Activated T-cell treated with anti-CD3 and anti-CD28 coated beads, Interleukin-2, amount 50 U/mL, for 24 hours (primary cell): ENCODE measurements around the gene CCDC172.
"Not testable (repeated sequence)": the region's sequence is repeated elsewhere in the genome, so short reads cannot be mapped to it uniquely, and the experiment has no call there.

Source experiments
- DNase-seq: peaks from one replicate; pipeline ENCODE4 v3.0.0-alpha.2; 2020
- H3K27ac Mint-ChIP-seq: 2 replicates; pipeline ENCODE4 v1.8.0; 2020; ENCODE audit warnings: mild to moderate bottlenecking, mixed read lengths
- H3K27me3 Mint-ChIP-seq: 2 replicates; pipeline ENCODE4 v1.8.0; 2020; ENCODE audit warnings: mixed read lengths
- H3K36me3 Mint-ChIP-seq: 2 replicates; pipeline ENCODE4 v1.8.0; 2020; ENCODE audit warnings: low read depth, mixed read lengths
- H3K4me1 Mint-ChIP-seq: 2 replicates; pipeline ENCODE4 v1.8.0; 2020; ENCODE audit warnings: low read depth, mixed read lengths
- H3K4me3 Mint-ChIP-seq: 2 replicates; pipeline ENCODE4 v1.8.0; 2020; ENCODE audit warnings: mild to moderate bottlenecking, moderate library complexity, mixed read lengths
- H3K9me3 Mint-ChIP-seq: 2 replicates; pipeline ENCODE4 v1.8.0; 2020; ENCODE audit warnings: mixed read lengths

Gene CCDC172

GRCh38 chr10:116385311-116385710 lies 61.1 kb downstream of the CCDC172 start:
- Mint-ChIP-seq H3K27me3 (peaks cover 3% of the 10 kb centered on the region), H3K4me1 (no peaks in the 10 kb centered on the region), H3K4me3 (no peak overlapping the region), H3K9me3 (no peaks in the 10 kb centered on the region), H3K36me3 (no peaks in the 10 kb centered on the region), H3K27ac (no peak overlapping the region)
- DNase-seq = no peak

- Mint-ChIP-seq H3K4me3 (no peak overlapping the region), H3K27ac (no peak overlapping the region), H3K36me3 (no peaks in the 10 kb centered on the region), H3K27me3 (peaks cover 6% of the 10 kb centered on the region), H3K4me1 (no peaks in the 10 kb centered on the region), H3K9me3 (no peaks in the 10 kb centered on the region)
- no peak for DNase-seq
Measured at GRCh38 chr10:116385994-116386809, 62.0 kb downstream of the CCDC172 start.

GRCh38 chr10:116393246-116393831 lies 69.1 kb downstream of the CCDC172 start:
- not testable (repeated sequence) for H3K4me3 Mint-ChIP-seq, H3K4me1 Mint-ChIP-seq, H3K9me3 Mint-ChIP-seq, DNase-seq, H3K27ac Mint-ChIP-seq, H3K27me3 Mint-ChIP-seq, H3K36me3 Mint-ChIP-seq

DNA sequence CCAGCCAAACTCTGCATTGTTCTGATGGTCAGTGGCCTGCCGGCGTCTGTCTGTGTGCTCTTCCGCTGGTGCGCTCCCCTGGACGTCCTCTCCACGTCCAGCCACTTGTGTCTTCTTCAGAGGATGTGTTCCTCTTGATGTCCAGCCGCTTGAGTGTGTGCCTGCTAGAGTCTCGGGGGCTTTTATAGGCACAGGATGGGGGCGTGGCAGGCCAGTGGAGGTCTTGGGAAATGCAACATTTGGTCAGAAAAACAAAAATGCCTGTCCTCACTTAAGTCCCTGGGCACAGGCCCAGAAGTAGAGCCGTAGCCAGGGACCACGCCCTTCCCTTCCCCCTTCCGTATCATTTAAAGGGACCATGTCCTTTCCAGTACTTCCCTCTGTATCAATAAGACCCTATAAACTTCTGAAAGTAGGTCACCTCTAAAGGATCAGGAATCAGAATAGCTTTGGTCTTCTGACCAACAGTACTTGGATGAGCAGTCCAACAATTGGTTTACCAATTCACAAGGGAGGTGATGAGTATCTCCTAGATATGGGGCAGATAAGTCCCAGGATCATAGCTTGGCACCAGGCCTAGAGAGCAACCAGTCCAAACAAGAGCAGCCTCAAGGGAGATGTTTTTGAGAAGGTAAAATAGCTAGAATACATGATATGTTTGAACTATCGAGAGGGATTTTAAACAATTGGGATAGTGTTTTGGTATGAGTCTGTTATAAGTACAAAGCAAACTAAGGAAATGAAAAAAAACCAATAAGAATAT lies 71.2 kb downstream of the CCDC172 start:
- no peak overlapping the region for H3K4me3 Mint-ChIP-seq

DNA sequence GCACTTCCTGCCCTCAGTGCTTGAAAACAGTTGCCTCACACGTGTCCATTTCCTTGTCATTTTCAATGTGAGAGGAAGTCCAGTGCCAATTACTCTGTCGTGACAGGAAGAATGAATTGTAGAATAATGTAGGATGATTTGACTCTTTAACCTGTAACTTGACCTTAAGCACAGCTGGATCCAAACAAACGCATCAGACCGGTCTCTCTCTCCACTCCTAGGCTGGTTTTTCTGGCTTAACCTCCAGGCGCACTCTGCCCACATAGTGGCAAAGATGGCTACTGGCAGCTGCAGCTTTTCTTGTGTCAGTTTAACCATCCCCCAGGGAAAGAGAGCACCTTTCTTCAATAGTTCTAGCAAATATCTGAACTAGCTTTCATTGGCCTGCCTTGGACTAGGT lies 74.0 kb downstream of the CCDC172 start:
- Mint-ChIP-seq H3K36me3 (no peaks in the 10 kb centered on the region), H3K27ac (no peak overlapping the region), H3K4me1 (no peaks in the 10 kb centered on the region), H3K9me3 (peaks cover 3% of the 10 kb centered on the region), H3K4me3 (no peak overlapping the region), H3K27me3 (no peaks in the 10 kb centered on the region)
- DNase-seq = no peak

More for the DNA sequence above, 71.2 kb downstream of the CCDC172 start:
- no peak for DNase-seq
- no peak overlapping the region for H3K27ac Mint-ChIP-seq
- H3K9me3 Mint-ChIP-seq = peaks cover 3% of the 10 kb centered on the region
- no peaks in the 10 kb centered on the region for H3K4me1 Mint-ChIP-seq
- H3K36me3 Mint-ChIP-seq = no peaks in the 10 kb centered on the region
- H3K27me3 Mint-ChIP-seq = peaks cover 6% of the 10 kb centered on the region

GRCh38 chr10:116402858-116403257 lies 78.6 kb downstream of the CCDC172 start:
- H3K4me3 Mint-ChIP-seq = no peak overlapping the region
- no peak for DNase-seq
- H3K9me3 Mint-ChIP-seq = peaks cover 3% of the 10 kb centered on the region
- H3K27ac Mint-ChIP-seq = no peak overlapping the region
- H3K27me3 Mint-ChIP-seq = no peaks in the 10 kb centered on the region
- no peaks in the 10 kb centered on the region for H3K4me1 Mint-ChIP-seq
- no peaks in the 10 kb centered on the region for H3K36me3 Mint-ChIP-seq

DNA sequence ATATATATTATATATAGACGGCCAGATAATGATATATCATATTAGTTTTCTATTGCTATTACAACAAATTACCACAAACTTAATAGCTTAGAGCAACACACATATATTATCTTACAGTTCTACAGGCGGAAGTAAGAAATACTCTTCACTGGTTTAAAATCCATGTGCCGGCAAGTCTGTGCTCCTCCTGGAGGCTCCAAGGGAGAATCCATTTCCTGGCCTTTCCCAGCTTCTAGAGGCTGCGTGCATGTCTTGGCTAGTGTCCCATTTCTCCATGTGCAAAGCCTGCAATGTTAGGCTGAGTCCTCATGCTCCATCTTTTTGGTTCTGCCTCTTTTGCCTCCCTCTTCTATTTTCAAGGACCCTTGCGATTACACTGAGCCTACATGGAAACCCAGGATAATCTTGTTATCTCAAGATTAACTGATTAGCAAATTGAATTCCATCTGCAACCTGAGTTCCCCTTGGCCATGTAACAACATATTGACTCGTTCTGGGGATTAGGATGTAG lies 79.5 kb downstream of the CCDC172 start:
- Mint-ChIP-seq H3K9me3 (peaks cover 3% of the 10 kb centered on the region), H3K4me3 (no peak overlapping the region), H3K4me1 (no peaks in the 10 kb centered on the region), H3K27ac (no peak overlapping the region), H3K27me3 (no peaks in the 10 kb centered on the region), H3K36me3 (no peaks in the 10 kb centered on the region)
- DNase-seq = no peak

GRCh38 chr10:116408719-116409118 lies 84.5 kb downstream of the CCDC172 start:
- no peak for DNase-seq
- no peak overlapping the region for H3K27ac Mint-ChIP-seq
- H3K4me3 Mint-ChIP-seq = no peak overlapping the region
- H3K9me3 Mint-ChIP-seq = peaks cover 3% of the 10 kb centered on the region
- no peaks in the 10 kb centered on the region for H3K36me3 Mint-ChIP-seq
- H3K27me3 Mint-ChIP-seq = peaks cover 9% of the 10 kb centered on the region
- no peaks in the 10 kb centered on the region for H3K4me1 Mint-ChIP-seq

- Mint-ChIP-seq H3K4me3 (no peak overlapping the region), H3K4me1 (no peaks in the 10 kb centered on the region), H3K27ac (no peak overlapping the region), H3K9me3 (peaks cover 3% of the 10 kb centered on the region), H3K27me3 (peaks cover 9% of the 10 kb centered on the region), H3K36me3 (no peaks in the 10 kb centered on the region)
- no peak for DNase-seq
Measured at GRCh38 chr10:116410351-116410750, 86.1 kb downstream of the CCDC172 start.

DNA sequence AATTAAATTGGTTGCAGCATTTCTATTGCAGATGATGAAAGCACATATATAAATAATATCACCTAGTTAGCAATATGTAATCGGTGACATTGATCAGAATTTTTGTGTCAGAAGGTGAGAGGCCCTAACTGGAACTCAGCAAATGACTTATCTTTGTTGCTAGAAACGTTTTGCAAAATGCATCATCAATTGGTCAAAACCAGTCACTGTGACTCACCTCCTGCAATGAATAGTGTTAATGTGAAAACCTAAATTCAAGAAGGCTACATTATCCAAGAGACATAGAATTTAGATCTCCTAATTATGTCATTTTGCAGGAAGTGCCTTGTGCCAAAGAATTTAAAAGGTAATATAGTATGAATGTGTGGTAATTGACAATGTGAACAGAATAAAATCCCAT lies 93.6 kb downstream of the CCDC172 start:
- no peaks in the 10 kb centered on the region for H3K36me3 Mint-ChIP-seq
- H3K9me3 Mint-ChIP-seq = no peaks in the 10 kb centered on the region
- no peak overlapping the region for H3K4me3 Mint-ChIP-seq
- H3K27me3 Mint-ChIP-seq = peaks cover 10% of the 10 kb centered on the region
- H3K4me1 Mint-ChIP-seq = no peaks in the 10 kb centered on the region
- H3K27ac Mint-ChIP-seq = no peak overlapping the region
- no peak for DNase-seq

GRCh38 chr10:116418389-116418788 lies 94.1 kb downstream of the CCDC172 start:
- Mint-ChIP-seq H3K4me3 (no peak overlapping the region), H3K9me3 (no peaks in the 10 kb centered on the region), H3K4me1 (no peaks in the 10 kb centered on the region), H3K27ac (no peak overlapping the region), H3K27me3 (peaks cover 10% of the 10 kb centered on the region), H3K36me3 (no peaks in the 10 kb centered on the region)
- no peak for DNase-seq

- H3K27ac Mint-ChIP-seq = no peak overlapping the region
- peaks cover 10% of the 10 kb centered on the region for H3K27me3 Mint-ChIP-seq
- H3K36me3 Mint-ChIP-seq = no peaks in the 10 kb centered on the region
- no peaks in the 10 kb centered on the region for H3K4me1 Mint-ChIP-seq
- no peak overlapping the region for H3K4me3 Mint-ChIP-seq
- no peak for DNase-seq
- H3K9me3 Mint-ChIP-seq = no peaks in the 10 kb centered on the region
Measured at GRCh38 chr10:116421815-116422214, 97.6 kb downstream of the CCDC172 start.

DNA sequence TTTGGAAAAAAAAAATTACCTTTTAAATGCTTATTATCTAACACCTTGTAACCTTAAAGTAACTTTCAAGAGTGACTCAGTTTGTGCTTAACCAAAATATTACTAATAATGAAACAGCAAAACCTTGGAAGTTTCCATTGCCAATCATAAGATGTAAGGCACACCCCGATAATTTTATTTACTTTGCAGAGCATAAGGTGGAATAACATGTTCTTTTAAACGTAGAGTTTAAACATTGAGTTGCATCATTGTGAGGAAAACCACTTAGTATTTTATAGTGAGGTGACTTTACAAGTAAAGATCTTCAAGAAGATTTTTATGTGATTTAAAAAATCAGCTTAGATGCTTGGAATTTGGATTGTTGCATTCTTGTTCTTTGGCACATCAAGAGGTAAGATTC lies 103.4 kb downstream of the CCDC172 start, which contains the start of gene PNLIPRP3:
TSS of gene PNLIPRP3 (plus strand) at position 177 of the 400 bp plus-strand sequence. CDS start at position 343, 166 bp downstream.
- no peaks in the 10 kb centered on the region for H3K9me3 Mint-ChIP-seq

GRCh38 chr10:116429288-116429977 lies 105.2 kb downstream of the CCDC172 start:
- Mint-ChIP-seq H3K4me1 (no peaks in the 10 kb centered on the region), H3K4me3 (no peak overlapping the region), H3K27me3 (no peaks in the 10 kb centered on the region), H3K36me3 (no peaks in the 10 kb centered on the region), H3K27ac (no peak overlapping the region), H3K9me3 (peaks cover 7% of the 10 kb centered on the region)
- DNase-seq = no peak

More for the DNA sequence above, 103.4 kb downstream of the CCDC172 start, which contains the start of gene PNLIPRP3:
- Mint-ChIP-seq H3K36me3 (no peaks in the 10 kb centered on the region), H3K27me3 (peaks cover 3% of the 10 kb centered on the region), H3K4me1 (no peaks in the 10 kb centered on the region), H3K27ac (no peak within 1 kb of the TSS), H3K4me3 (no peak within 1 kb of the TSS)
- DNase-seq = no peak
